Omental fat pad (tissue), 4 donors: ENCODE data around the gene LLGL2. TPM values are rescaled to one million over a fixed set of nuclear protein-coding genes. Genes with fewer than 3 reads are reported as not detected.

Experiments used
- ATAC-seq: fragments of 150-250 bp; one replicate; pipeline ENCODE4 v1.9.1; 2016; ENCODE audit warnings: mild to moderate bottlenecking, moderate library complexity; ENCODE audit not compliant: low FRiP score
- DNase-seq: peaks from one replicate; pipeline ENCODE4 v3.0.0-alpha.2; 2019; ENCODE audit warnings: low spot score
- CTCF ChIP-seq, 3 donors: fragments of 450-650 bp; IDR thresholded peaks; one replicate each; pipeline ENCODE4 v1.5.1; 2016 to 2017; ENCODE audit warnings: antibody characterized with exemption in 3 of 3, mild to moderate bottlenecking in 3 of 3, moderate library complexity in 2 of 3
- total RNA-seq, 4 donors: library from RNA; depleted of rRNA; stranded (reverse); fragments of >200 nt; gene quantifications; one replicate each; pipeline ENCODE4 v1.1.0, GENCODE V29; 2016

The LLGL2 gene
- total RNA-seq, 4 donors from 2014 or later, result 5.4 to 10.4 (median 6.7) TPM

GRCh38 chr17:75508931-75509361 lies 16.6 kb upstream of the LLGL2 start:
- no peak for DNase-seq
- ATAC-seq, result no peak
- TF ChIP-seq CTCF (IDR thresholded peaks at IDR 0.05), result no peak

- DNase-seq, result no peak
- TF ChIP-seq CTCF (IDR thresholded peaks at IDR 0.05), result no peak
- no peak for ATAC-seq
Observed at GRCh38 chr17:75509528-75510258, 15.8 kb upstream of the LLGL2 start.

GRCh38 chr17:75511270-75511609 lies 14.3 kb upstream of the LLGL2 start:
- no peak for TF ChIP-seq CTCF (IDR thresholded peaks at IDR 0.05)
- ATAC-seq (no peak), DNase-seq (no peak)

- DNase-seq, result no peak
- ATAC-seq, result no peak
- TF ChIP-seq CTCF (IDR thresholded peaks at IDR 0.05), result no peak
Observed at GRCh38 chr17:75511610-75512575, 13.6 kb upstream of the LLGL2 start.

GRCh38 chr17:75512926-75513640 lies 12.4 kb upstream of the LLGL2 start:
- ATAC-seq, result no peak
- TF ChIP-seq CTCF (IDR thresholded peaks at IDR 0.05), result no peak
- DNase-seq, result no peak

- TF ChIP-seq CTCF (IDR thresholded peaks at IDR 0.05), result no peak
- DNase-seq (no peak), ATAC-seq (no peak)
Observed at GRCh38 chr17:75513641-75514000, 11.9 kb upstream of the LLGL2 start.
